GM12878 (cell line): ENCODE results near the gene KLHDC8A. TPM values are rescaled to one million over a fixed set of nuclear protein-coding genes. Genes with fewer than 3 reads are reported as not detected.
A peak's percentile ranks its signal among the peaks of the same experiment; 100 is the strongest.

Source experiments
- ATAC-seq: fragments of 200-7000 bp; cut with Tn5 transposase; 3 replicates; pipeline ENCODE4 v1.9.1; 2020; ENCODE audit warnings: mild to moderate bottlenecking, moderate library complexity
- BruUV-seq: library from RNA; stranded (reverse); fragments of 400-500 nt; replicated peaks from 2 replicates; lab custom pipeline; 2021; lab: Mats Ljungman, UMichigan
- CTCF ChIA-PET: fragments of 300-600 bp; sonication (Branson Sonifier 250); formaldehyde crosslinking; extraction: SDS; loops from one replicate; lab custom pipeline; 2021; ENCODE audit warnings: inconsistent platforms; lab: Yijun Ruan, JAX
- POLR2A ChIA-PET: fragments of 350-600 bp; formaldehyde crosslinking; extraction: SDS; loops from one replicate; lab custom pipeline; 2021; ENCODE audit warnings: inconsistent platforms; lab: Charles Lee
- RAD21 ChIA-PET: fragments of 300-600 bp; sonication (Branson Sonifier 250); formaldehyde crosslinking; loops from one replicate; lab custom pipeline; 2023; ENCODE audit warnings: antibody characterized with exemption; ENCODE audit not compliant: unreplicated experiment; lab: Charles Lee
- SMC1A ChIA-PET: fragments of 300-600 bp; sonication (Branson Sonifier 250); formaldehyde crosslinking; loops from one replicate; lab custom pipeline; 2023; ENCODE audit not compliant: unreplicated experiment, uncharacterized antibody; lab: Charles Lee
- DNase-seq: peaks from one replicate; pipeline ENCODE4 v3.0.0-alpha.2; 2011; ENCODE audit warnings: low read depth, low spot score
- FAIRE-seq: peaks from 3 replicates; lab custom pipeline; 2011; peaks lifted over from hg19 to GRCh38; lab: Jason Lieb, UNC
- H2AFZ ChIP-seq: 2 replicates; pipeline ENCODE4 v1.6.0; 2011; ENCODE audit warnings: low read depth, low read length, control low read depth; ENCODE audit not compliant: control insufficient read depth
- H3K27ac ChIP-seq: 2 replicates; pipeline ENCODE4 v1.5.1; 2011; ENCODE audit warnings: control low read depth; ENCODE audit not compliant: control insufficient read depth, insufficient read depth
- H3K27me3 ChIP-seq, 2 experiments: replicated peaks in 1 of 2; 2 replicates each; pipeline versions ENCODE4 v1.6.0 to v1.6.1; 2011; ENCODE audit warnings: low read length in 1 of 2; ENCODE audit not compliant: control insufficient read depth in 2 of 2, insufficient read depth in 2 of 2
- H3K36me3 ChIP-seq, 2 experiments: 2 replicates each; pipeline ENCODE4 v1.5.1; 2011; ENCODE audit warnings: low read length in 1 of 2; ENCODE audit not compliant: control insufficient read depth in 2 of 2, insufficient read depth in 2 of 2
- H3K4me1 ChIP-seq: 2 replicates; pipeline ENCODE4 v1.6.1; 2011; ENCODE audit warnings: mild to moderate bottlenecking, low read length, moderate library complexity, mixed read lengths; ENCODE audit not compliant: control insufficient read depth, insufficient read depth
- H3K4me2 ChIP-seq: 2 replicates; pipeline ENCODE4 v1.6.0; 2011; ENCODE audit warnings: control low read depth; ENCODE audit not compliant: control insufficient read depth, insufficient read depth
- H3K4me3 ChIP-seq: fragments of 200-600 bp; sonication (generic); 2 replicates; pipeline ENCODE4 v1.5.1; 2016
- H3K79me2 ChIP-seq: 2 replicates; pipeline ENCODE4 v1.6.0; 2011; ENCODE audit warnings: low read length; ENCODE audit not compliant: control insufficient read depth, insufficient read depth
- H3K9ac ChIP-seq: 2 replicates; pipeline ENCODE4 v1.8.0; 2011; ENCODE audit warnings: low read length, control low read depth, mixed read lengths; ENCODE audit not compliant: control insufficient read depth, insufficient read depth
- H3K9me3 ChIP-seq: replicated peaks from 3 replicates; pipeline ENCODE4 v1.5.1; 2011; ENCODE audit warnings: mild to moderate bottlenecking, low read length; ENCODE audit not compliant: control insufficient read depth, insufficient read depth
- H4K20me1 ChIP-seq: 2 replicates; pipeline ENCODE4 v1.6.0; 2011; ENCODE audit not compliant: control insufficient read depth, insufficient read depth
- ASH2L ChIP-seq: fragments of 300-600, 200-600 bp; sonication (generic); IDR thresholded peaks from 2 replicates; pipeline ENCODE4 v1.6.1; 2017; ENCODE audit warnings: low read depth, mild to moderate bottlenecking, borderline replicate concordance
- BHLHE40 ChIP-seq, 2 experiments: fragments of 450-650 bp in 1 of 2; IDR thresholded peaks; 2 replicates each; pipeline ENCODE4 v1.6.1; 2011 to 2017; ENCODE audit warnings: low read depth in 2 of 2, borderline replicate concordance in 1 of 2, improper control_type of control experiment in 1 of 2, low read length in 1 of 2, mild to moderate bottlenecking in 1 of 2
- CREB1 ChIP-seq: IDR thresholded peaks from 2 replicates; pipeline ENCODE4 v1.6.1; 2012; ENCODE audit warnings: low read depth, mild to moderate bottlenecking, inconsistent platforms
- ESRRA ChIP-seq: IDR thresholded peaks from 2 replicates; pipeline ENCODE4 v1.6.1; 2012; ENCODE audit warnings: mild to moderate bottlenecking, low read length, improper control_type of control experiment
- ETV6 ChIP-seq, 2 experiments: fragments of 450-650 bp in 1 of 2; IDR thresholded peaks in 1 of 2; conservative IDR thresholded peaks in 1 of 2; 2 replicates each; pipeline ENCODE4 v1.6.1; 2014; ENCODE audit warnings: antibody characterized with exemption in 1 of 2, borderline replicate concordance in 1 of 2, low read depth in 1 of 2, mild to moderate bottlenecking in 1 of 2, moderate library complexity in 1 of 2
- GABPA ChIP-seq: IDR thresholded peaks from 2 replicates; pipeline ENCODE4 v1.6.1; 2014; ENCODE audit warnings: antibody characterized with exemption, low read depth, mild to moderate bottlenecking, inconsistent platforms
- GATAD2B ChIP-seq: fragments of 450-650 bp; conservative IDR thresholded peaks from 2 replicates; pipeline ENCODE4 v1.6.1; 2017; ENCODE audit warnings: low read depth, mild to moderate bottlenecking, moderate library complexity
- LARP7 ChIP-seq: fragments of 450-650 bp; IDR thresholded peaks from 2 replicates; pipeline ENCODE4 v1.6.1; 2017; ENCODE audit warnings: mild to moderate bottlenecking
- PAX8 ChIP-seq: fragments of 450-650 bp; IDR thresholded peaks from 2 replicates; pipeline ENCODE4 v1.6.1; 2017; ENCODE audit warnings: mild to moderate bottlenecking, moderate library complexity
- RAD21 ChIP-seq: IDR thresholded peaks from 2 replicates; pipeline ENCODE4 v1.6.1; 2011; ENCODE audit warnings: mild to moderate bottlenecking, low read depth, low read length, moderate library complexity; ENCODE audit not compliant: insufficient read depth
- SREBF1 ChIP-seq: IDR thresholded peaks from 2 replicates; pipeline ENCODE4 v1.6.1; 2012; ENCODE audit warnings: mild to moderate bottlenecking, low read length
- SREBF2 ChIP-seq: IDR thresholded peaks from 2 replicates; pipeline ENCODE4 v1.6.1; 2012; ENCODE audit warnings: mild to moderate bottlenecking, low read length
- ZSCAN29 ChIP-seq: fragments of 450-650 bp; IDR thresholded peaks from 2 replicates; pipeline ENCODE4 v1.6.1; 2017; ENCODE audit warnings: mild to moderate bottlenecking, moderate library complexity
- WGBS: methylation state at CpG from one replicate; pipeline ENCODE4 v1.1.6; 2016; ENCODE audit warnings: low lambda C conversion rate; ENCODE audit not compliant: insufficient replicate concordance, insufficient coverage; ENCODE audit errors: missing lambda C conversion rate; 5-methylcytosine and 5-hydroxymethylcytosine counted together
- in situ Hi-C: fragments of 300-500 bp; cut with MboI; formaldehyde crosslinking; loops from 9 replicates; pipeline ENCODE4 v1.14.3; 2018; ENCODE audit warnings: mixed read lengths
- intact Hi-C: fragments of 100-400 bp; cut with micrococcal nuclease; formaldehyde crosslinking; loops from one replicate; pipeline ENCODE4 v1.14.2; 2022; ENCODE audit not compliant: unreplicated experiment
- polyA plus RNA-seq, 11 experiments: library from polyadenylated mRNA; depleted of rRNA in 4 of 11; unstranded in 6 of 11; stranded (reverse) in 5 of 11; fragments of >200 nt; fragmentation: Nextera tagmentation in 4 of 11; fragmentation: Illumina TruSeq in 1 of 11; extraction: Ambion mirVana in 4 of 11; extraction: Trizol in 1 of 11; gene quantifications; 1 replicate in 1 of 11; 2 replicates in 10 of 11; pipeline versions ENCODE4 v1.2.1 to v1.2.3, GENCODE V29; 2011 to 2016; ENCODE audit warnings: inconsistent platforms in 2 of 11, missing spikeins in 2 of 11, low read depth in 1 of 11
- total RNA-seq, 4 experiments: library from RNA; depleted of rRNA in 3 of 4; stranded (reverse); fragments of >200 nt in 3 of 4; fragmentation: Illumina TruSeq in 1 of 4; extraction: Trizol in 1 of 4; gene quantifications; 2 replicates each; pipeline versions ENCODE4 v1.2.1 to v1.2.3, GENCODE V29; 2013 to 2021
- TF ChIP-seq, protein P1 (sequence below): fragments of 450-650 bp; IDR thresholded peaks from 2 replicates; pipeline ENCODE4 v1.6.1; 2017; ENCODE audit warnings: mild to moderate bottlenecking
- TF ChIP-seq, protein P2 (sequence below): IDR thresholded peaks from 2 replicates; pipeline ENCODE4 v1.6.1; 2011; ENCODE audit warnings: low read depth, low read length, improper control_type of control experiment, borderline replicate concordance
- TF ChIP-seq, protein P3 (sequence below): fragments of 450-650 bp; IDR thresholded peaks from 2 replicates; pipeline ENCODE4 v1.6.1; 2017; ENCODE audit warnings: antibody characterized with exemption, mild to moderate bottlenecking, moderate library complexity

KLHDC8A gene
- total and polyA plus RNA-seq, 10 of the 15 experiments (the other 5 are each of a cell fraction or from before 2014, with no cell fraction given), result not detected

DNA sequence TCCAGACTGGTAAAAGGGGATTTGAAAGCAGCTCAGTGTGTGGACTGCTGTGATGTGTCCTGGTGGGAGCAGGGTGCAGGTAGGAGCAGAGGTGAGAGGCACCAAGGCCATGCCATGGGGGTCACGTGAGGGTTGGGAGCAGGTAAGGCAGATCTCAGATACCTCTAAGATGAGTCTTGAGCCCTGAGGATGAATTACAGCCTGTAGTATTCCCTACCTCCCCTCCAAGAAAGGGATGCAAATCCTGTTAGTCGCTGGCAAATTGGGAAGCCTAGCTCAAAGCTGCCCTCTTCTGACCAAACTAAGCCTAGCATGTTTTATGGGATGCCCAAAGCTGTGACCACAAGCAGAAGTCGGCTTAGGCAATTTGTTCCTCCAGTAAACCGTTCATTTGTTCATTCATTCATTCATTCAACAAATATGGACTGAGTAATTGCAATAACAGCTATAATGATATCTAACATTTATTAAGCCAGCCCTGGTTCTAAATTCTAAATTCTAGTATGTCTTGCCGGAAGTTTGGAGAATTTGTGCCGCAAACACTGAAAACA lies 31.3 kb downstream of the KLHDC8A start:
- Histone ChIP-seq H4K20me1 (no peaks in the 10 kb centered on the region; the same call in 1 of the 2 replicates), H3K9ac (no peak overlapping the region), H3K36me3 (no peaks in the 10 kb centered on the region), H3K79me2 (no peaks in the 10 kb centered on the region), H3K9me3 (no peaks in the 10 kb centered on the region; the same call in 2 of the 3 replicates), H3K4me1 (peaks cover 9% of the 10 kb centered on the region), H3K27ac (no peak overlapping the region), H3K4me2 (no peak overlapping the region), H3K27me3 (peaks cover 2 to 8% of the 10 kb centered on the region in 2 experiments), H3K4me3 (no peak overlapping the region), H2AFZ (no peak overlapping the region)
- FAIRE-seq (peak; percentile 95), DNase-seq (peak; percentile 37), ATAC-seq (peak; percentile 21)
- POLR2A ChIA-PET, result interaction anchor here (0.5 to 8.0 kb wide), 8 partner anchors 11 to 92 kb away, joined by 3 to 91 read pairs (median 7); no protein-coding TSS in a partner anchor
- intact Hi-C loops (loop anchor here (1.0 kb wide), 2 partner anchors 37 to 52 kb away; no protein-coding TSS in a partner anchor), in situ Hi-C loops (no loop called here)
- no TSS peak for BruUV-seq
- RAD21 ChIA-PET, result interaction anchor here (0.6 to 23.9 kb wide), 29 partner anchors 8 to 269 kb away, joined by 3 to 892 read pairs (median 6); partner anchors contain the start of gene TMCC2
- CTCF ChIA-PET, result interaction anchor here (0.6 to 59.5 kb wide), 35 partner anchors 8 to 1404 kb away, joined by 3 to 2333 read pairs (median 5); partner anchors contain the start of gene TMCC2
- WGBS, result 26% methylated on average over 6 of the region's 6 CpGs
- SMC1A ChIA-PET, result interaction anchor here (0.6 to 35.1 kb wide), 39 partner anchors 8 to 307 kb away, joined by 3 to 1445 read pairs (median 4); partner anchors contain the start of genes ELK4 and TMCC2
- TF ChIP-seq SREBF1 (no peak), PAX8 (no peak), GABPA (no peak), CREB1 (no peak), GATAD2B (no peak), ZSCAN29 (no peak), RAD21 (peak; percentile 98), ETV6 (conservative IDR thresholded peaks at IDR 0.05 in 1 of 2, IDR thresholded peaks at IDR 0.05 in 1 of 2; ENCODE audit: borderline replicate concordance in 1 of 2, low read depth in 1 of 2) (no peak), BHLHE40 (IDR thresholded peaks at IDR 0.05; ENCODE audit: borderline replicate concordance in 1 of 2, low read depth in 2 of 2, low read length in 1 of 2) (peak in 1 of 2 experiments; percentile 53; a peak in 1 of 4 replicates), ASH2L (no peak), ESRRA (no peak), LARP7 (no peak), SREBF2 (no peak)
- TF ChIP-seq, protein P1, sequence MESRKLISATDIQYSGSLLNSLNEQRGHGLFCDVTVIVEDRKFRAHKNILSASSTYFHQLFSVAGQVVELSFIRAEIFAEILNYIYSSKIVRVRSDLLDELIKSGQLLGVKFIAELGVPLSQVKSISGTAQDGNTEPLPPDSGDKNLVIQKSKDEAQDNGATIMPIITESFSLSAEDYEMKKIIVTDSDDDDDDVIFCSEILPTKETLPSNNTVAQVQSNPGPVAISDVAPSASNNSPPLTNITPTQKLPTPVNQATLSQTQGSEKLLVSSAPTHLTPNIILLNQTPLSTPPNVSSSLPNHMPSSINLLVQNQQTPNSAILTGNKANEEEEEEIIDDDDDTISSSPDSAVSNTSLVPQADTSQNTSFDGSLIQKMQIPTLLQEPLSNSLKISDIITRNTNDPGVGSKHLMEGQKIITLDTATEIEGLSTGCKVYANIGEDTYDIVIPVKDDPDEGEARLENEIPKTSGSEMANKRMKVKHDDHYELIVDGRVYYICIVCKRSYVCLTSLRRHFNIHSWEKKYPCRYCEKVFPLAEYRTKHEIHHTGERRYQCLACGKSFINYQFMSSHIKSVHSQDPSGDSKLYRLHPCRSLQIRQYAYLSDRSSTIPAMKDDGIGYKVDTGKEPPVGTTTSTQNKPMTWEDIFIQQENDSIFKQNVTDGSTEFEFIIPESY, result no peak
- TF ChIP-seq, protein P2, sequence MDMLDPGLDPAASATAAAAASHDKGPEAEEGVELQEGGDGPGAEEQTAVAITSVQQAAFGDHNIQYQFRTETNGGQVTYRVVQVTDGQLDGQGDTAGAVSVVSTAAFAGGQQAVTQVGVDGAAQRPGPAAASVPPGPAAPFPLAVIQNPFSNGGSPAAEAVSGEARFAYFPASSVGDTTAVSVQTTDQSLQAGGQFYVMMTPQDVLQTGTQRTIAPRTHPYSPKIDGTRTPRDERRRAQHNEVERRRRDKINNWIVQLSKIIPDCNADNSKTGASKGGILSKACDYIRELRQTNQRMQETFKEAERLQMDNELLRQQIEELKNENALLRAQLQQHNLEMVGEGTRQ, result no peak
- TF ChIP-seq, protein P3, sequence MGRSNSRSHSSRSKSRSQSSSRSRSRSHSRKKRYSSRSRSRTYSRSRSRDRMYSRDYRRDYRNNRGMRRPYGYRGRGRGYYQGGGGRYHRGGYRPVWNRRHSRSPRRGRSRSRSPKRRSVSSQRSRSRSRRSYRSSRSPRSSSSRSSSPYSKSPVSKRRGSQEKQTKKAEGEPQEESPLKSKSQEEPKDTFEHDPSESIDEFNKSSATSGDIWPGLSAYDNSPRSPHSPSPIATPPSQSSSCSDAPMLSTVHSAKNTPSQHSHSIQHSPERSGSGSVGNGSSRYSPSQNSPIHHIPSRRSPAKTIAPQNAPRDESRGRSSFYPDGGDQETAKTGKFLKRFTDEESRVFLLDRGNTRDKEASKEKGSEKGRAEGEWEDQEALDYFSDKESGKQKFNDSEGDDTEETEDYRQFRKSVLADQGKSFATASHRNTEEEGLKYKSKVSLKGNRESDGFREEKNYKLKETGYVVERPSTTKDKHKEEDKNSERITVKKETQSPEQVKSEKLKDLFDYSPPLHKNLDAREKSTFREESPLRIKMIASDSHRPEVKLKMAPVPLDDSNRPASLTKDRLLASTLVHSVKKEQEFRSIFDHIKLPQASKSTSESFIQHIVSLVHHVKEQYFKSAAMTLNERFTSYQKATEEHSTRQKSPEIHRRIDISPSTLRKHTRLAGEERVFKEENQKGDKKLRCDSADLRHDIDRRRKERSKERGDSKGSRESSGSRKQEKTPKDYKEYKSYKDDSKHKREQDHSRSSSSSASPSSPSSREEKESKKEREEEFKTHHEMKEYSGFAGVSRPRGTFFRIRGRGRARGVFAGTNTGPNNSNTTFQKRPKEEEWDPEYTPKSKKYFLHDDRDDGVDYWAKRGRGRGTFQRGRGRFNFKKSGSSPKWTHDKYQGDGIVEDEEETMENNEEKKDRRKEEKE, result no peak
